22Rv1 (cell line): ENCODE measurements around the gene OMD.

ENCODE experiments used
- CTCF ChIP-seq: fragments of 450-650 bp; IDR thresholded peaks from 2 replicates; pipeline ENCODE4 v1.5.1; 2017; ENCODE audit warnings: mild to moderate bottlenecking
- ZFX ChIP-seq: fragments of 450-650 bp; IDR thresholded peaks from 2 replicates; pipeline ENCODE4 v1.6.1; 2017; ENCODE audit warnings: antibody characterized with exemption, borderline replicate concordance

DNA sequence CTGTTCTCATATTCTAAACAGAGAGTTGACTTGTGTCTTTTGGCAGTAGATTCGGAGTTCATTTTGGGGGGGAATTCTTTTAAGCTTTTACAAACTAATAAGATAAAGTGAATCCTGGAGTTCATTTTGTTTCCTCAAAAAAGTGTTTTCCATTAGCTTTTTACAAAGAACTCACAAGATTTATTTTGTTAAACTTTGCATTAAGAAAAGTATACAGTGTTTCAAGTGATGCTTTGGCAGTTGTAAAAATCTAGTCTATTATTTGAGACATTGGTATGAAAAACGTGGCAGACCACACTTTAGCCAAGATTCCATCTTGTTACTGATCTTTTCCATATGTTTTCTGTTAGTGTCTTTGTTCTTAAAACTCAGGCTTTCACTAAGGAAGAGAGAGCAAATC is 1.2 kb upstream of the OMD start:
- TF ChIP-seq CTCF (no peak), ZFX (no peak)
